ENCODE measurements around the gene UNC93A.

UNC93A gene

GRCh38 chr6:167293088-167293589 lies 2.0 kb downstream of the UNC93A start:
- ATAC-seq: no peak
- DNase-seq: no peak

- DNase-seq (no peak), ATAC-seq (no peak)
Measured at GRCh38 chr6:167293590-167294091, 2.5 kb downstream of the UNC93A start.

GRCh38 chr6:167294241-167294640 lies 3.1 kb downstream of the UNC93A start:
- ATAC-seq (no peak), DNase-seq (no peak)

- DNase-seq (no peak), ATAC-seq (no peak)
Measured at GRCh38 chr6:167294651-167295494, 3.8 kb downstream of the UNC93A start.

GRCh38 chr6:167295495-167296292 lies 4.6 kb downstream of the UNC93A start:
- DNase-seq: no peak
- ATAC-seq: no peak

- ATAC-seq: no peak
- no peak for DNase-seq
Measured at GRCh38 chr6:167296293-167296690, 5.2 kb downstream of the UNC93A start.

- DNase-seq (no peak), ATAC-seq (no peak)
Measured at GRCh38 chr6:167296902-167297301, 5.8 kb downstream of the UNC93A start.

GRCh38 chr6:167298127-167298526 lies 7.0 kb downstream of the UNC93A start:
- ATAC-seq (no peak), DNase-seq (no peak)

GRCh38 chr6:167299641-167300308 lies 8.7 kb downstream of the UNC93A start:
- DNase-seq (no peak), ATAC-seq (no peak)

GRCh38 chr6:167300902-167301777 lies 10.0 kb downstream of the UNC93A start:
- ATAC-seq (no peak), DNase-seq (no peak)

- DNase-seq (no peak), ATAC-seq (no peak)
Measured at GRCh38 chr6:167302074-167302473, 11.0 kb downstream of the UNC93A start.

- no peak for ATAC-seq
- no peak for DNase-seq
Measured at GRCh38 chr6:167302796-167303195, 11.7 kb downstream of the UNC93A start.

GRCh38 chr6:167303675-167304625 lies 12.8 kb downstream of the UNC93A start:
- ATAC-seq (no peak), DNase-seq (no peak)

- DNase-seq: no peak
- no peak for ATAC-seq
Measured at GRCh38 chr6:167304912-167305311, 13.8 kb downstream of the UNC93A start.

- DNase-seq (no peak), ATAC-seq (no peak)
Measured at GRCh38 chr6:167305796-167306195, 14.7 kb downstream of the UNC93A start.

GRCh38 chr6:167306401-167306998 lies 15.4 kb downstream of the UNC93A start:
- ATAC-seq (no peak), DNase-seq (no peak)

GRCh38 chr6:167307342-167307955 lies 16.3 kb downstream of the UNC93A start:
- DNase-seq: no peak

GRCh38 chr6:167308207-167308606 lies 17.1 kb downstream of the UNC93A start:
- DNase-seq (no peak), ATAC-seq (no peak)

More at GRCh38 chr6:167307342-167307955, 16.3 kb downstream of the UNC93A start:
- ATAC-seq: no peak

All from stimulated activated naive CD8-positive, alpha-beta T cell treated with anti-CD3 and anti-CD28 coated beads, Interleukin-15, Interleukin-2, amounts not matched to agents 100 U/mL and 50 U/mL, for 24 hours (primary cell).